ENCODE results near the gene ZBTB45.

Gene ZBTB45

DNA sequence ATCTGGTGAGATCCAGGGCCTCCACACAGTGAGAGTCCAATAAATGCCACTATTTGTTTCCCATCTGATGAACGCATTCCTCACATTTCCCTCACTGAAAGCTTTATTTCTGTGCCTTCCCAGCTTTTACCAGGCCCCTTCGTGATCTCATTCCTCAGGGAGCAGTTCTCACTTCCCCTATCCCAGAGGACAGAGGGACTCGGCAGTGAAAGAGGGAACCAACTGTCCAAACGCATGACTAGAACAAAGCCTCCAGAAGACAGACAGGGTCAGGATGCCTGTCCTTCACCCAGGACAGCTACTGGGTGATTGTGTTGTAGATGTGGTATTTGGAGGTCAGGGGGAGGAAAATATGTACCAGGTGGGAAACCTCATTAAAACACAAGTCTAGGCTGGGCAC is 2.0 kb upstream of the ZBTB45 start:
- DNase-seq (ENCODE audit: extremely low read depth, low read depth), result no peak
- TF ChIP-seq, protein P1, sequence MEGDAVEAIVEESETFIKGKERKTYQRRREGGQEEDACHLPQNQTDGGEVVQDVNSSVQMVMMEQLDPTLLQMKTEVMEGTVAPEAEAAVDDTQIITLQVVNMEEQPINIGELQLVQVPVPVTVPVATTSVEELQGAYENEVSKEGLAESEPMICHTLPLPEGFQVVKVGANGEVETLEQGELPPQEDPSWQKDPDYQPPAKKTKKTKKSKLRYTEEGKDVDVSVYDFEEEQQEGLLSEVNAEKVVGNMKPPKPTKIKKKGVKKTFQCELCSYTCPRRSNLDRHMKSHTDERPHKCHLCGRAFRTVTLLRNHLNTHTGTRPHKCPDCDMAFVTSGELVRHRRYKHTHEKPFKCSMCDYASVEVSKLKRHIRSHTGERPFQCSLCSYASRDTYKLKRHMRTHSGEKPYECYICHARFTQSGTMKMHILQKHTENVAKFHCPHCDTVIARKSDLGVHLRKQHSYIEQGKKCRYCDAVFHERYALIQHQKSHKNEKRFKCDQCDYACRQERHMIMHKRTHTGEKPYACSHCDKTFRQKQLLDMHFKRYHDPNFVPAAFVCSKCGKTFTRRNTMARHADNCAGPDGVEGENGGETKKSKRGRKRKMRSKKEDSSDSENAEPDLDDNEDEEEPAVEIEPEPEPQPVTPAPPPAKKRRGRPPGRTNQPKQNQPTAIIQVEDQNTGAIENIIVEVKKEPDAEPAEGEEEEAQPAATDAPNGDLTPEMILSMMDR (IDR thresholded peaks at IDR 0.05; ENCODE audit: low read depth, low read length), result no peak

- TF ChIP-seq, protein P1 (IDR thresholded peaks at IDR 0.05; ENCODE audit: low read depth, low read length), result no peak
- DNase-seq (ENCODE audit: extremely low read depth, low read depth), result no peak
Measured at GRCh38 chr19:58520257-58520599, 618 bp upstream of the ZBTB45 start.

GRCh38 chr19:58519087-58519354 is 589 bp downstream of the ZBTB45 start:
- peak; percentile 28 for DNase-seq (ENCODE audit: extremely low read depth, low read depth)
- TF ChIP-seq, protein P1 (IDR thresholded peaks at IDR 0.05; ENCODE audit: low read depth, low read length), result peak; percentile 83

DNA sequence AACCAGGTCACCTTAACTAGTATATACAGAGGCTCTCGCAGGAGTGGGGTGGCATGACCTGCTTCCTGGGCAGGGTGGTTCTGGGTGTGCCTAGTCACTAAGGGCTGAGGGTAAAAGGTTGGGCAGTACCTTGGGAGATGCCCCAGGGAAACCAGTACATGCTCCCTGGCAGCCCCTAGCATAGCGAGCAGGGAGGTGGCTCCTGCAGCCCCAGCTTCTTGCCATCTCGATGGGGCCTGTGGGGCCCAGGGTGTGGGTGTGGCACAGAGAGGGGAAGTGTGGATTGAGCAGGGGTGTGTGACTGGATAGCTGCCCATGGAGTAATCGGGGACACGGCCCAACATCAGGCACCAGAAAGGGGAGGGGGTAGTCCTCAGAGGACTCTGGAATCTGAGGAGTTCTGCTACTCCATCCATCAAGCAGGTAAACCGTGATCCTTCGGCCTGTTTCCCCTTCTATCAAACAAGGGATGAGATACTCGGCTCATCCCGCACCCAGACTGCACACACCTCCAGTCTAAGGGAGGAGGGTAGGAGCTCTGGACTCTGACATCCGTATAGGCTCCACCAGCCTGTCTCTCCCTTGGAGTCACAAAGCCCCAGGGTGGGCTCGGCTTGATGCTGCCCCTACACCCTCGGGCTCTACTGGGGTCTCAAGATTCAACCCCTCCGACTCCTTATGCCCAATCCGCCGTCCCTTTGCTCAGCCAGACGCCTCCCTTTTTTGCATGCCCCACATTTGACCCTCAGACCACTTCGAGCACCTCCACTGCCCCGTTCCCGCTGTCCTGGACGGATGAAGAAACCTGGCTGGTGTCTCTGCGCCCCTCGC is 1.1 kb downstream of the ZBTB45 start:
- TF ChIP-seq, protein P1 (IDR thresholded peaks at IDR 0.05; ENCODE audit: low read depth, low read length), result no peak
- DNase-seq (ENCODE audit: extremely low read depth, low read depth), result no peak

GRCh38 chr19:58516964-58517833 is 2.4 kb downstream of the ZBTB45 start:
- TF ChIP-seq, protein P1 (IDR thresholded peaks at IDR 0.05; ENCODE audit: low read depth, low read length), result no peak
- no peak for DNase-seq (ENCODE audit: extremely low read depth, low read depth)

DNA sequence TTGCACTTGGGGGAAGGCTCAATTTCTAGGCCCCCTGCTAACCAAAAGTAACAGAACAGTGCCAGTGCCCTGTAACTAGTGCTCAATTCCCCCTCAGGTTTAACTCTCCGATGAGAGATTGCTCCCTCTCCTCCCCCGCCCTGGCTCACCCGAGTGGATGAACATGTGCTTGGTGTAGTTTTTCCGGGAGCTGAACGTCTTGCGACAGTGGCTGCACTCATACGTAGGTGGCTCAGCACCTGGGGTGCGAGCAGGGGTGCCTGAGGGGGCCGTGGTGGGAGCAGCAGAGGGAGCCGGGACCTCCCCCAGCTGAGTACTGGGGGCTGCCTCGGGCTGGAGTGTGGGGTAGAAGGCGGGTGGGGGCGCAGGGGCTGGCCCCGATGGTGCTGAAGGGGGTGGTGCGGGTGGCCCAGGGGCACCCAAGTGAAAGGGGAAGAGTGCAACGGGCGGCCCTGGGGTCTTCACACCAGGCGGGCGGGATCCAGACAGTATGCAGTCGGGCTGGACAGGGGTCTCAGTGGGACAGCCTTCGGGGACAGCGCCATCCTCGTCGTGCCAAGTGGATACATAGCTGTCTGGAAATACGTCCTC is 3.3 kb downstream of the ZBTB45 start:
- TF ChIP-seq, protein P1 (IDR thresholded peaks at IDR 0.05; ENCODE audit: low read depth, low read length), result no peak
- DNase-seq (ENCODE audit: extremely low read depth, low read depth), result no peak

- no peak for DNase-seq (ENCODE audit: extremely low read depth, low read depth)
- TF ChIP-seq, protein P1 (IDR thresholded peaks at IDR 0.05; ENCODE audit: low read depth, low read length), result no peak
Measured at GRCh38 chr19:58515259-58515658, 4.4 kb downstream of the ZBTB45 start.

All from AG09319 (cell line).